ENCODE data around the gene PCDH9.

Gene PCDH9

DNA sequence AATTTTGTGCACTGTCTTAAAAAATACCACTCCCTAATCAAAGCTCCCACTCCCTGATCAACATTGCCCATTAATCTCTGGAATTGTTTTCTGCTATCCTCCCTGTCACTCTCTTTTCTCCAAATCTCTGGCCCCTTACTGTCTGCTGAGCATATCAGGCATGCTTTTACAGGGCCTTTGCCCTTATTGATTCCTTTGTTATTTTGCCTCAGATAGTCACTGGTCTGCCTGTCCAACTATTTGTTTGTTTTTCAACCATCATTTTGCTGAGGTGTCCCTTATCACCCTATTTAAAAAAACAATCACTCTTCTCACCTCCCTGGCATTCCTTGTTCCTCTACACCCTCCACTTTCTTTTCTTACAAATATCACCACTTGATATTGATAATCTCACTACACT, 153.0 kb downstream of the PCDH9 start:
- no peak for FAIRE-seq

DNA sequence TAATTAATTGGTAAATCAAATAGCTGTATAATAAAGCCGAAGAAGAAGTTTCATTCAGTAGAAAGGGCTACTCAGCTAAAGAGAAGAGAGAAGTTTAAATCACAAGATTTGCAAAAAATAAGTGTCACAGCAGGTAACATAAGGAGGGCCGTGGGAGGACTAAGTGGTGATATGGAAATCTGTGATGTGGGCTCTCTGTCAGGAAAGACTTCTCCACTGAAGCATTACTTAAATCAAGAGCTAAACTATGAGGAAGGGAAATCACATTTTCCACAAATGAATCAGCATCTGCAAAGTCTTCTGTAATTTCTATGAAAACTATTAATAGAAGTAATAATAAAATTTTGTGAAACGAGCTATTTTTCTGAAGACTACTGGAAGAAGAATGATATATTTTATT, 153.8 kb downstream of the PCDH9 start:
- FAIRE-seq: no peak

DNA sequence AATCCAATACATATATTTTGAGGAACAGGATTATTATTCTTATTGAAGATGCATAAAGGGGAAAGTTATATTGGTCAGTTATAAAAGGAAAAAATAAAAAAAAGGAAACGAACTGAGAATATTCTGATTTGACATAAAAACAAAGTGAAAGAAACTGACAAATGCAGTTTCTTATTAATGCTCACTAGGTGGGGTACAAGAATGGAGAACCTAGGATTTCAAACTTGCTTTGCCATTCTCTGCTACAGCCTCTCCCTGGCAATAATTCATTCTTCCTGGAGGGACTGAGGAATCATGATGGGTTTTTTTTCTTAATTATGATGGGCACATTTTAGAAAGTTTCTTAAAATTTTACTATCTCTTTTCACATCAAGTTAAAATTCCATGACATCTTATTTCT, 154.9 kb downstream of the PCDH9 start:
- no peak for FAIRE-seq

- no peak for FAIRE-seq
These were observed 158.1 kb downstream of the PCDH9 start for GRCh38 chr13:67071918-67072598.

DNA sequence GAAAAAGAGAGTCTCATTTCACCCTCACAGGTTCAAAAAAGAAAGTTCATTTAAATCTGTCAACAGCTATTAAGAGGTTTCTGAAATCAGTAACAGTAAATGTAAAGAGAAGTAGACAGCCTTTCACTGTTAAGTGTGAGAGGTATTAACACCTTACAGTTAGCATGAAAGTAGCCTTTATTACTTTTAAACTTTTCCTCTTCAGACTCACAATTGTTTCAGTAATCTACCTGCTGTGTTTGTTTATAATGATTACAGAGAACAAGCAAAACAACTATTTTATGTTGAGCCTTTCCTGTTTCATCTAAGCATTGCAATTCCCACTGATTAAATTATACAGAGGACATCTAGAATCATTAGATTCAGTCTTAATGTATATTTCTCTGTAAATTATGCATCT, 159.8 kb downstream of the PCDH9 start:
- FAIRE-seq: no peak

DNA sequence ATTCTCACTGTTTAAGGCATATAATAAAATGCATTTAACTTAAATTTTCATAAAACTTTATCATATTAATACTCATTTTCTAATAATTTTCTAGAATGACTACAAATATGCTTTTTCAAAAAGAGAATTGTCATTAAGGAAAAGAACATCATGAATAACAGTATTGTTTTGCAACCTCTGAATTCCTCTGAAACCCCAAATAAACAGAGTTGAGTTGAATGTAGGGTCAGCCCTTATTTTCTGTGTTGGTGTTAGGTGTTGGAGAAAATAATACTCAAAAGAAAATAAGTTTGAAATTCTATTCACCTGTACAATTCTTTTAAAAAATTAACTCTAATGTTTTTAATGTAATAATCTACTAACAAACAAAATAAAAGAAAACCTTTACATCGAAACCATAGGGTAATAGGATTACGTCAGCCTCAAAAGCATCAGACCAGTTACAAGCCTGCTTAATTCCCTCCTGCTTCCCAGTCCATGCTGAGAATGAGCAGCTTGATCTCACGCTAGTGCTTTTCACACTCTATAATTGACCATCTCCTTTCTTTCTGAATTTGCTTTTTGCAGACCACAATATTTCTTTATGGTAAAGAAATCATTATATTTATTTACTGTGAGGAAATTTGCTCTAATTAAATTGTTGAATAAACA, 160.9 kb downstream of the PCDH9 start:
- no peak for FAIRE-seq

GRCh38 chr13:67064920-67065319, 165.2 kb downstream of the PCDH9 start:
- FAIRE-seq: no peak

- FAIRE-seq: no peak
These were observed 167.1 kb downstream of the PCDH9 start for GRCh38 chr13:67063036-67063435.

- FAIRE-seq: no peak
These were observed 168.0 kb downstream of the PCDH9 start for GRCh38 chr13:67062160-67062559.

DNA sequence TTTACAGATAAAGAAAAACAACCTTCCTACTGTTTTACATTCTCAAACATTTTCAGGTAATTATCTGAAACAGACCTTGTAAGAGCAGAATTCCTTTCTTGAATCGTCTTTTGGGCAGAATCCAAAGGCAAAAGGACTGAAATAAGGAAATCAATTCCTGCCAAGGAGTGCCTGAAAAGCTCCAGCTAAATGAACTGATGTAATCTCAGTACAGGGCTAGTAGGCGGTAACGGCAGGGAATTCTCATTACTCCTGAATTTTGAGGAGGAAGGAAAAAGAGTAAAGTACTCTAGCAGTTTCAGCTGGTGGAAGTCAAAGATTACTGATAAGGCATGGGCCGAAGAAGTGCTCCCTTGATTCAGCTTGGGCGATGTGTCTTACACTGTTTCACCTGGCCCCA, 168.4 kb downstream of the PCDH9 start:
- no peak for FAIRE-seq

GRCh38 chr13:67052550-67053490, 177.3 kb downstream of the PCDH9 start:
- no peak for FAIRE-seq

- no peak for FAIRE-seq
These were observed 180.4 kb downstream of the PCDH9 start for GRCh38 chr13:67049744-67050143.

- no peak for FAIRE-seq
These were observed 181.3 kb downstream of the PCDH9 start for GRCh38 chr13:67048821-67049150.

- no peak for FAIRE-seq
These were observed 181.9 kb downstream of the PCDH9 start for GRCh38 chr13:67048084-67048820.

DNA sequence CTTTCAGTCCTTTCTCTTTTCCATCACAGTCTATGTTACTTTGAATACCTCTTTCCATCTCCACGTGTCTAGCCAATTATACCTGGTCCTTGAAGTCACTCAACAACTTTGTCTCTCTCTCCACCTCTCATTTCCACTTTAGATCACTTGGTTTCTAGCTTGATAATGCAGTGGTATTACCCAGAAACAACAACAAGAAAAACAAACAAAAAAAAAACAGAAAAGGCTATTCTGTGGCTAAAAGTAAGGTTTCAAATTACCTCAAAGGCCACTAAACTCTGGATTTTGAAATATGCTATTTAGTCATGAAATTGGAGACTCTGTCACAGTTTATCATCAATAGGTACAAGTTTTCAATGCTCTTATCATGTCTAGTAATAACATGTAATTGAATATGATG, 184.8 kb downstream of the PCDH9 start:
- FAIRE-seq: no peak

DNA sequence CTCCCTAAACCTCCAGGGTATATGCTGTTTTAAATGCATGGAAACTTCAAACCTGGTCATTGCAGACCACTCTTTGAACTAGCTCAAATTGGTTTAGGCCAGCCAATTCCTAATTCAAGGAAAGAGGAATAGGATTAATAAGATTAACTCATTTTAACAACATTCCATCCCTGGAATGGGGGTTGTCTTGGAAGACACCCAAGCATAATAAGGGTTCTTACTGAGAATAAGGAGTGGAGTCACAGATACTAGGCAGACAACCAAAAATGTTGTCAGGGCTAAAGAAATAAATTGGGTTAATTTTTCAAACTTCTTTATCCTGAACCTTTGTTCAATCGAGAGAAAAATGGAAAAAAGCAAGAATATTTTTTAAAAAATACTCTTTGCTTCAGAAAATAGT, 186.2 kb downstream of the PCDH9 start:
- FAIRE-seq: no peak

GRCh38 chr13:67042556-67042955, 187.6 kb downstream of the PCDH9 start:
- FAIRE-seq: no peak

DNA sequence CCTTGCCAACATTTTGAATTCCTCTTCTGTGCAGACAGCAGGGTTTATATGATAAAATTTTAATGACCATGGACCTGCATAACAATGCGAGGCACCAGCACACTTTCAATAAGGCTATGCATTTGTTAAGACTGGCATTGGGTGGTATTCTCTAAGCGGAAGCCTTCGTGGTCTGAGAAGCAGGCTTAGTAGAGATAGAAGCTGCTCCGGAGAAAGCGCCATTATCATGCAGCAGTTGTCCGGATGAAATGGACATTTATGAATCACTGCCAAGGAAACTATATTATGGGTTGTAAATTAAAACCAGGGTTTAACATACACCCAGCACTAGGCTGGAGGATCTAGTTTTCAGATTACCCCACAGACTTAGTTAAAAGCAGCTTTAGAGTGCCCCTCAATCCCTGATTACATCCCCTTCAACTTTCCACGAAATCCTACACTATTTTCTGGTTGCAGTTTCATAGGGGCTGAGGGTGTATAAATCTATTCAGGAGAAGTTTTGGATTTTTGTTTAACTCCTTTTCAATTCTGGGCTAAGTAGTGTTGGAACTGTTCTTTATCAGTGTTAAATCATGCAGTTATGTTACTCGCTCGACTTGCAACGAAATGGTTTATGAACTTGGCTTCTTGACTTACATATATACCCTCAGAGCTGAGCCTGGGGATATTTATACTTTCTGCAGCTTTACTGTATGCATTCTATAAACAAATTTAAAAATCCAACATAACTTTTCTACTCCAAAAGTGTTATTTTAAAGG, 193.3 kb downstream of the PCDH9 start:
- no peak for FAIRE-seq

DNA sequence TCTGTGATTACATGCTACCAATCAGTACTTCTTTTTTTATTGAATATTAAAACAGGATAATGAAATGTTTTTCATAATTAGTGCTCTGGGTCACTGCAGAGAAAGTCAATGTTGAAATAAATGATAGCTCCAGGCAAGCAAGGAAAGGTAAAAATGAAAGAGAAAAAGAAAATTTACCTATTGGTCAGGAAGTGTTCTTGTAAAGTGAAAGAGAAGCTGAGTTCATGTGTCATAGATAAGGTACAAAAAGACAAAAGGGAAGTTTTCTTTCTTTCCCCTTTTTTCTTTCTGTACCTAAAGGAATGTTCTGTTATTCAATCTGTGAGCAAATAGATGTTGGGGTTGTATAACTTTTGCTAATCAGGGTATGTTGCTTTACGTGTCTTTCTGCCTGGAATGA, 197.0 kb downstream of the PCDH9 start:
- no peak for FAIRE-seq

DNA sequence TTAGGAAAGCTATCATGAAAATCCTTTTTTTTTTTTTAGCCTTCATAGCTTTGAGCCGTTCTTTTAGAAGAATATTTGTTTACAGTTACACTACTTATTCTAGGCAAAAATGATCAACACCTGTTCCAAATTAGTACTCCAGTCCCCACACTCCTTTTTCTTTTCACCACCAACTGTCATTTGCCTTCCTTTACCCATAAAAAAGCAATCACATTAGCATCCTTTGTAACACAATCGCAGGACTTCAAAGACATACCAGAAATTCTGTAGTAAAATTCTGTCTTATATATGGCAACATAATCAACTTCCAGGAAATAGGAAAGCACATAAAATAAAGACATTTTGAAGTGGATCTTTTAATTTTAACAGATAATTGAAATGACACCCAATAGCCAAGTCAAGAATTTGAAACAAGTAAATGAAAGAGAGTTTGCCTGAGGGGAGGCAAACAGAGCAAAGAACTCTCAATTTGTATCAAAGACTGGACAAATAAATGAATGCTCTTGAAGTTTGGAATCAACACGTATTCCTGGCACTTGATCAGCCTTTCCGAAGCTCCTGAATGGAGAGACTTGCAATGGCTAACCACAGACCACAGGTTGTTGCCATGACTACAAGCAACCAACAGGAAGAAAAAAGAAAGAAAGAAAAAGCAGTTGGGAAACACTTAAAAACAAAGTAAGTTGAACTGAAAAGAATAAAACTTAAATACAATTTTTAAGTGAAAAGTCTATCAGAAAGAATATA, 206.8 kb downstream of the PCDH9 start:
- no peak for FAIRE-seq

GRCh38 chr13:67018775-67019174, 211.4 kb downstream of the PCDH9 start:
- FAIRE-seq: no peak

DNA sequence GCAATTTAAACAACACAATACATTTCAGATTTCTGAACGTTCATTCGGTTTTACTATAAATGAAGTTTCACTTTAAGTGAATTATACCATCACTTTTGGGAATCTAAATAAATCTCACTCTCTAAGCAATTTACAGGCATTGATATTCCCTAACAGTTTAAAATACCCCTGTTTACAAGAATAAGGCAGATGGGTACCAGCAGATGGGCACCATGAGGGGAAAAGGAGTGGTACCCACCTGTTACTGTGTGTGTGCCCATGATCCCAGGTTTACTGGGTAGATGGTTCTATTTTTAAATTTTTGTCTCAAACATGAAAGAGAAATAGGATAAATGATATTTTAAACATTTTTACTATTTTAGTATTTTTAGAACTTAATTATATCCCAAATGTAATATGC, 212.9 kb downstream of the PCDH9 start:
- FAIRE-seq: no peak

Data from endometrium (tissue), 2 donors.